Activated T-helper 9 cell treated with anti-CD3 and anti-CD28 coated beads, Interleukin-2, amount 50 U/mL, for 16 hours (primary cell): ENCODE measurements around the gene MKS1.

Experiments used
- DNase-seq: peaks from one replicate; pipeline ENCODE4 v3.0.0-alpha.2; 2020; ENCODE audit warnings: low read depth

MKS1 gene

DNA sequence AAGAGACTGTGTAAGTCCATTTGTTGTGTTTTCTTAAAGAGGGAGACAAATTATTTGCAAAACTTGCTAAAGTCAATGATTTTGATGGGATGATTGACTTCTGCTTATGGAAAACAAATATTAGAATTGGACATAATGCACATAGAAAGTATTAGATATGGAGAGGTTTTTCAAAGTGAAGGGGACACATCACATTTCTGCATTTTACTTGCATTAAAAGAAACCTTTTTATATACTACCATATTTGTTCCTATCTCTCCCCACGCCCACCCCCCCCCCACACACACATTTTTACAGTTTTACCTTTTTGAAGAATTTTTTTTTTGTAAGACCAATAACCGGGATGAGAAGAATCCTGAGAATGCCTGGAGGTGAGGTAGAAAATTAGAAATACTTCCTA, 60.9 kb downstream of the MKS1 start:
- no peak for DNase-seq

DNA sequence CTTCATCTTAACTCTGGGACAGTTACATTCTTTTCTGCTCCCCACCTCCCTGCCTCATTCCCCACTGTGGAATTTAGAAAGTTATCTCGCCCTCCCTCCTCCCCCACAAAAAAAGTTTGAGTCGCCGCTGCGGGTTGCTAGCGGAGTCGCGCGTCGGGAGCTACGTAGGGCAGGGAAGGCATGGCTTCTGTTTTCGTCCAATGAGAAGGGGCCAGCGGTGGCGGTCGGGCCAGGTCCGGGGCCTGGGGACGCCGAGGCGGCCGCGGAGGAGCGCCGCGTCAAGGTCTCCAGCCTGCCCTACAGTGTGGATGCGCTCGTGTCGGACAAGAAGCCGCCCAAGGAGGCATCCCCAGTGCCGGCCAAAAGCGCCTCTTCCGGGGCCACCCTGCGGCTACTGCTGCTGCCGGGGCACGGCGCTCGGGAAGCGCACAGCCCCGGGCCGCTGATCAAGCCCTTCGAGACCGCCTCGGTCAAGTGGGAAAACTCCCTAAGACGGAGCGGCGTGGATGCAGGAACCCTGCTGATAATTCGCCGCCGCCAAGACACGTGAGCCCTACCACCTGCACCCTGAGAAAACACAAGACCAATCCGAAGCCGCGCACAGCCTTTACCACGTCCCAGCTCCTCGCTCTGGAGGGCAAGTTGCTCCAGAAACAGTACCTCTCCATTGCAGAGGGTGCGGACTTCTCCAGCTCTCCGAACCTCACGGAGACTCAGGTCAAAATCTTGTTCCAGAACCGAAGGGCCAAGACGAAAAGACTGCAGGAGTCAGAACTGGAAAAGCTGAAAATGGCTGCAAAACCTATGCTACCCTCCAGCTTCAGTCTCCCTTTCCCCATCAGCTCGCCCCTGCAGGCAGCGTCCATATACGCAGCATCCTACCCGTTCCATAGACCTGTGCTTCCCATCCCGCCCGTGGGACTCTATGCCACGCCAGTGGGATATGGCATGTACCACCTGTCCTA, 61.9 kb downstream of the MKS1 start:
- peak; percentile 38 for DNase-seq
